AG04450 (cell line): Measurements from ENCODE around the gene XPA. TPM values are rescaled to one million over a fixed set of nuclear protein-coding genes. Genes with fewer than 3 reads are reported as not detected.
A peak's percentile ranks its signal among the peaks of the same experiment; 100 is the strongest.

Experiments used
- CTCF ChIA-PET: fragments of 300-600, 350-600 bp; formaldehyde crosslinking; extraction: SDS; loops from one replicate; lab custom pipeline; 2022; ENCODE audit warnings: antibody characterized with exemption, inconsistent platforms; lab: Charles Lee
- POLR2A ChIA-PET: fragments of 350-600 bp; formaldehyde crosslinking; extraction: SDS; loops from one replicate; lab custom pipeline; 2021; ENCODE audit warnings: antibody characterized with exemption, inconsistent platforms; lab: Yijun Ruan, JAX
- DNase-seq: peaks from one replicate; pipeline ENCODE4 v3.0.0-alpha.2; 2011; ENCODE audit warnings: low read depth, low spot score
- H3K27ac ChIP-seq: one replicate; pipeline ENCODE4 v1.5.1; 2012; ENCODE audit warnings: low read depth, low read length, control low read depth
- H3K27me3 ChIP-seq: one replicate; pipeline ENCODE4 v1.6.0; 2012; ENCODE audit warnings: low read length; ENCODE audit not compliant: control insufficient read depth, insufficient read depth
- H3K4me3 ChIP-seq: 2 replicates; pipeline ENCODE4 v1.5.1; 2011; ENCODE audit warnings: mild to moderate bottlenecking, low read depth, low read length, control low read depth
- H3K9me3 ChIP-seq: 2 replicates; pipeline ENCODE4 v1.5.1; 2012; ENCODE audit warnings: low read length; ENCODE audit not compliant: control insufficient read depth, insufficient read depth
- polyA plus RNA-seq: library from polyadenylated mRNA; depleted of rRNA; stranded (reverse); fragments of >200 nt; gene quantifications from 2 replicates; pipeline ENCODE4 v1.2.3, GENCODE V29; 2011
- TF ChIP-seq, protein P1 (sequence below): IDR thresholded peaks from 2 replicates; pipeline ENCODE4 v1.5.1; 2011; ENCODE audit warnings: low read depth, low read length, control low read depth, inconsistent platforms

The XPA gene
- polyA plus RNA-seq, 1 experiment: 4.7 TPM

DNA sequence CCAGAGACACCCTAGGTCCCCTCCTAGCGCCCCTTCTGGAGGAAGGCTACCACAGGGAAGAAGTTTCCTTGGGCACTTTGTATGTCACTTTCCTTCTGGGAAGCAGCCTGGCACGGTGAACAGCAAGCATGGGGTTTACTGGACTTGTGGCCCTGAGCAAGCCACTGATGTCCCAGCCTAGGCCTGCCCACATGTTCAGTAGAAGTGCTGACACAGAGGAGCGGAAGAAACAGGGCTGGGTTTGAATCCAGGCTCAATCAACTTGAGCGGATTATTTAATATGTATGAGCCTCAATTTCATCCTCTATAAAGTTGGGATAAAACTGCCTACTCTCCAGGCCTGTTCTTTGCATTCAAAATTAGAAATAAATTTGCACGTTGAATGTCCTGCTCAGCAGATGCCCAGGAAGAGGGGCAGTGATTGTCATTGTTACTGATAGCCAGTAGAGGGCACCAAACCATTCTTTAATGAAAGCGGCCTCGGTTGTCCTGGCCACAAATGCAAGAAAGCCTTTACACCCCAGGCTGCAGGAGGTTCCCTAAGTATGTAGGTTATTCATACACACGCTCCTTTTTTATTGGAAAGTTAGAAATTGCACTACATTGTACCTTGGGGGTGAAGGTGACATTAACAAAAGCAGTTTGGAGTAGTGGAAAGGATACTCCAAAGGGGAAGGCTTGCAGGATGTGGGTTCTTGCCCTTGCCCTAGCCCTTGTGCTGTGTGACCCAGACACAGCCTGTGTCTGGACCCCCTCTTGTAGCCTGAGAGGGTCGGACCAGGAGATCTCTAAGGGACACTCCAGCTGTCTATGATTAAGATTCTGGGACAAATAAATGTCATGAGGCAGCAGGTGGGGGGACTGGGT, 13.4 kb upstream of the XPA start:
- Histone ChIP-seq H3K9me3 (no peaks in the 10 kb centered on the region), H3K27ac (no peak overlapping the region), H3K27me3 (peaks cover 7% of the 10 kb centered on the region), H3K4me3 (no peak overlapping the region)
- CTCF ChIA-PET: interaction anchor here (5.4 kb wide), 1 partner anchor 191 kb away, joined by 66 read pairs; no protein-coding TSS in a partner anchor
- DNase-seq: no peak
- POLR2A ChIA-PET: no interaction called here
- TF ChIP-seq, protein P1, sequence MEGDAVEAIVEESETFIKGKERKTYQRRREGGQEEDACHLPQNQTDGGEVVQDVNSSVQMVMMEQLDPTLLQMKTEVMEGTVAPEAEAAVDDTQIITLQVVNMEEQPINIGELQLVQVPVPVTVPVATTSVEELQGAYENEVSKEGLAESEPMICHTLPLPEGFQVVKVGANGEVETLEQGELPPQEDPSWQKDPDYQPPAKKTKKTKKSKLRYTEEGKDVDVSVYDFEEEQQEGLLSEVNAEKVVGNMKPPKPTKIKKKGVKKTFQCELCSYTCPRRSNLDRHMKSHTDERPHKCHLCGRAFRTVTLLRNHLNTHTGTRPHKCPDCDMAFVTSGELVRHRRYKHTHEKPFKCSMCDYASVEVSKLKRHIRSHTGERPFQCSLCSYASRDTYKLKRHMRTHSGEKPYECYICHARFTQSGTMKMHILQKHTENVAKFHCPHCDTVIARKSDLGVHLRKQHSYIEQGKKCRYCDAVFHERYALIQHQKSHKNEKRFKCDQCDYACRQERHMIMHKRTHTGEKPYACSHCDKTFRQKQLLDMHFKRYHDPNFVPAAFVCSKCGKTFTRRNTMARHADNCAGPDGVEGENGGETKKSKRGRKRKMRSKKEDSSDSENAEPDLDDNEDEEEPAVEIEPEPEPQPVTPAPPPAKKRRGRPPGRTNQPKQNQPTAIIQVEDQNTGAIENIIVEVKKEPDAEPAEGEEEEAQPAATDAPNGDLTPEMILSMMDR: peak; percentile 73

DNA sequence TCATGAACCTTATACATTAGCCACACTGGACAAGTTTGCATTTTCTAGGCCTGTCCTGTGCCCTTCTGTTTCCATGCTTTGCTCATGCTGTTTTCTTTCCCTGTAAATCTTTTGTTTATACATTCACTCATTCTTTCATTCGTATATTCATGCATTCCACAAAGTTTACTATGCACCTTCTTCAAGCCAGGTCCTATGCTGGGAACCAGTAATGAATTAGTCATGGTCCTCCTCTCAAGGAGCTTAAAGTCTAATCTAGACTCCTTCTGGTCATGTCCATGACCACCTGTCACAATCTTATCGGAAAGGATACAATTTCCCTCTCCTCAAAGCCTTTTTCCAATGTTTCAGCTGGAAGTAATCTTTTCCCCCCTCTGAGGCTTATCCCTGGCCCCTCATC, 9.1 kb upstream of the XPA start:
- H3K27me3 ChIP-seq: peaks cover 7% of the 10 kb centered on the region
- CTCF ChIA-PET: interaction anchor here (4.0 kb wide), 1 partner anchor 196 kb away, joined by 34 read pairs; no protein-coding TSS in a partner anchor
- H3K27ac ChIP-seq: no peak overlapping the region
- TF ChIP-seq, protein P1: no peak
- no peak for DNase-seq
- POLR2A ChIA-PET: no interaction called here
- no peak overlapping the region for H3K4me3 ChIP-seq
- no peaks in the 10 kb centered on the region for H3K9me3 ChIP-seq

DNA sequence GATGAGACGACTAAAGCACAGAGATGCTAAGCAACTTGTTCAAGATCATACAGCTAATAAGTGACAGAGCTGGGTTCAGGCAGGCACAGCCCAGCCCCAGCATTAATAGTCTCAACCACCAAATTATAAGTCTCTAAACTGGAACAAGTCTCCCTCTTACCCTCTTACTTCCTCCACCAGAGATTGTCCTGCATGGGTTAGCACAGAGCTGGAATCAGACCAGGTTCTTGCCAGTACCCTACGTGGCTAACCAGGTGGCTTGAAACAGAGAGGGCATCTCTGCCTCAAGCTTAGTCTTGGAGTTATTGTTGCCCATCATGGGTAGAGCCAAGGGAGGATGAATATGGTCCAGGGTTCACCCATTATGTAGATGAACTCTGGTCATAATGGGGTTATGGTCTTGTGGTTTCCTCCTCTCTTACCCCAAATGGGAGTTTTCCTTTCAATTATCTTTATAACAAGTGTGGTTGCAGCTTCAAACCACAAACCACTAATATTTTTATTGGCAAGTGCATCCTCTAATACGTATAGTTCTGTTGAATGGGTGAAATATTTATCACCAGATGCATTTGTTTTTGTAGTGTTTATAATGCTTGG, 8.3 kb upstream of the XPA start:
- Histone ChIP-seq H3K27ac (no peak overlapping the region), H3K9me3 (no peaks in the 10 kb centered on the region), H3K4me3 (no peak overlapping the region), H3K27me3 (peaks cover 7% of the 10 kb centered on the region)
- TF ChIP-seq, protein P1: no peak
- POLR2A ChIA-PET: no interaction called here
- CTCF ChIA-PET: interaction anchor here (0.5 to 4.0 kb wide), 3 partner anchors 194 to 211 kb away, joined by 3 to 34 read pairs (median 4); no protein-coding TSS in a partner anchor
- DNase-seq: no peak

DNA sequence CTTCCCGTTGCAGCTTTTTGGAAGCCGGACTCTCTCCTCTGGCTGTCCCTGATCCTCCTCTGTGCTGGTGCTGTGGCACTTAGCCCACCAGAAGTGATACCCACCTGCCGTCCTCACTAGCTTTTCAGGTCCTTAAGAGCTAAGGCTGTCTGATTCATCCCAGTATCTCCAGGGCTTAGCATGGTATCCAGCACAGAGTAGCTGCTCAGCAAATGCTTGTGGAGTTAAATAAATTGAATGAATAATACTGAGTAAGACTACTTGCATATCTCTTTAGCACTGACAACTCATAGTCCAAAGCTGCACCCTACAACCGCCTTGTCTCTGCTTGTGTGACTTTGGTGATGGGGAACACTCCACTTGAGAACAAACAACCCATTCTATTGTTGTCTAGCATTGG, 7.7 kb upstream of the XPA start:
- TF ChIP-seq, protein P1: no peak
- ChIA-PET POLR2A (interaction anchor here (0.5 kb wide), 1 partner anchor 202 kb away, joined by 4 read pairs; no protein-coding TSS in a partner anchor), CTCF (interaction anchor here (1.1 to 4.0 kb wide), 2 partner anchors 194 to 197 kb away, joined by 3 to 34 read pairs; no protein-coding TSS in a partner anchor)
- no peak for DNase-seq
- Histone ChIP-seq H3K27ac (no peak overlapping the region), H3K27me3 (peaks cover 7% of the 10 kb centered on the region), H3K9me3 (no peaks in the 10 kb centered on the region), H3K4me3 (no peak overlapping the region)

DNA sequence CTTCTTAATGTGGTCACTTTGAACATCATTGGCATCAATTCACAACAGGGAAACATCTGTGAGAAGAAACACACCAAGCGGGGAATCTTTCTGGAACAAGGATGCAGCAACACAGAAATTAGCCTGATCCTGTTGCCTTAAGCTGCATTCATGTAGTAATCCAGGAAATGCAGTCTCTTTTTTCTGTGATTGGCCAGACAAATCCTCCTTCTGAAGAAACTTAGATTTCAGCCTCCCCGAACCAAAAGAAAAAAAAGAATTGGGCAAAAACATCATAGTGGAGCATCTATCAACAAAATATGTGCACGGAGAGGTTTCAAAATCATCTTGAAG, 7.2 kb upstream of the XPA start:
- no peak for DNase-seq
- POLR2A ChIA-PET: interaction anchor here (0.5 kb wide), 1 partner anchor 203 kb away, joined by 4 read pairs; no protein-coding TSS in a partner anchor
- CTCF ChIA-PET: interaction anchor here (4.0 kb wide), 1 partner anchor 198 kb away, joined by 34 read pairs; no protein-coding TSS in a partner anchor
- Histone ChIP-seq H3K4me3 (no peak overlapping the region), H3K27ac (no peak overlapping the region), H3K9me3 (no peaks in the 10 kb centered on the region), H3K27me3 (peaks cover 7% of the 10 kb centered on the region)
- TF ChIP-seq, protein P1: no peak
